Endothelial cell of umbilical vein (primary cell): Measurements from ENCODE around the gene ENGASE.
"Not testable (repeated sequence)": the region's sequence is repeated elsewhere in the genome, so short reads cannot be mapped to it uniquely, and the experiment has no call there.

Source experiments
- EZH2 ChIP-seq: IDR thresholded peaks from 2 replicates; pipeline ENCODE4 v1.6.1; 2012; ENCODE audit warnings: borderline replicate concordance, low read depth, mild to moderate bottlenecking, moderate library complexity, low read length, inconsistent platforms; ENCODE audit not compliant: severe bottlenecking
- FOS ChIP-seq: IDR thresholded peaks from 2 replicates; pipeline ENCODE4 v1.6.1; 2011; ENCODE audit warnings: mild to moderate bottlenecking, low read length, moderate library complexity, borderline replicate concordance; ENCODE audit not compliant: insufficient read depth
- GATA2 ChIP-seq: IDR thresholded peaks from 2 replicates; pipeline ENCODE4 v1.7.0; 2011; ENCODE audit warnings: low read depth, mild to moderate bottlenecking, moderate library complexity, mixed read lengths, low read length; ENCODE audit not compliant: insufficient read length, insufficient read depth
- JUN ChIP-seq: IDR thresholded peaks from 2 replicates; pipeline ENCODE4 v1.6.1; 2011; ENCODE audit warnings: borderline replicate concordance, low read depth; ENCODE audit not compliant: insufficient read length, insufficient read depth
- MYC ChIP-seq: IDR thresholded peaks from one replicate; pipeline ENCODE4 v1.6.1; 2011; ENCODE audit warnings: mild to moderate bottlenecking, low read depth, low read length
- POLR2A ChIP-seq: IDR thresholded peaks from 2 replicates; pipeline ENCODE4 v1.6.1; 2012; ENCODE audit warnings: low read depth, mild to moderate bottlenecking, control low read depth, low read length
- POLR2AphosphoS5 ChIP-seq: IDR thresholded peaks from 2 replicates; pipeline ENCODE4 v1.6.1; 2012; ENCODE audit warnings: low read depth, mild to moderate bottlenecking, control low read depth, low read length, moderate library complexity; ENCODE audit not compliant: insufficient read depth
- TF ChIP-seq, protein P1 (sequence below), 2 donors: IDR thresholded peaks; 1 replicate in 1 of 2; 2 replicates in 1 of 2; pipeline ENCODE4 v1.5.1; 2011; ENCODE audit warnings: low read length in 2 of 2, mild to moderate bottlenecking in 2 of 2, moderate library complexity in 2 of 2, control low read depth in 1 of 2, inconsistent platforms in 1 of 2, low read depth in 1 of 2; ENCODE audit not compliant: insufficient read depth in 1 of 2; ENCODE audit errors: extremely low read depth in 1 of 2
- TF ChIP-seq, protein P2 (sequence below): IDR thresholded peaks from 2 replicates; pipeline ENCODE4 v1.6.1; 2011; ENCODE audit not compliant: insufficient read depth, insufficient read length

DNA sequence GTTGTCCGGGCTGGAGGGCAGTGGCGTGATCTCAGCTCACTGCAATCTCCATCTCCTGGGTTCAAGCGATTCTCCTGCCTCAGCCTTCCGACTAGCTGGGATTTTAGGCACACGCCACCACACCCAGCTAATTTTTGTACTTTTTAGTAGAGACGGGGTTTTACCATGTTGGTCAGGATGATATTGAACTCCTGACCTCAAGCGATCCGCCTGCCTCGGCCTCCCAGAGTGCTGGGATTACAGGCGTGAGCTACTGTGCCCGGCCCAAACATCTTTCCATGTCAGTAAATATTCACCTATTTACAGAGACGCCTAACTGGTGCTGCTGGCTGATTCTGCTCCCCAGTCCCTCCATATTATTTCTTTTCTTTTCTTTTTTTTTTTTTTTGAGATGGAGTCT lies 44.0 kb upstream of the ENGASE start:
- TF ChIP-seq, protein P1, sequence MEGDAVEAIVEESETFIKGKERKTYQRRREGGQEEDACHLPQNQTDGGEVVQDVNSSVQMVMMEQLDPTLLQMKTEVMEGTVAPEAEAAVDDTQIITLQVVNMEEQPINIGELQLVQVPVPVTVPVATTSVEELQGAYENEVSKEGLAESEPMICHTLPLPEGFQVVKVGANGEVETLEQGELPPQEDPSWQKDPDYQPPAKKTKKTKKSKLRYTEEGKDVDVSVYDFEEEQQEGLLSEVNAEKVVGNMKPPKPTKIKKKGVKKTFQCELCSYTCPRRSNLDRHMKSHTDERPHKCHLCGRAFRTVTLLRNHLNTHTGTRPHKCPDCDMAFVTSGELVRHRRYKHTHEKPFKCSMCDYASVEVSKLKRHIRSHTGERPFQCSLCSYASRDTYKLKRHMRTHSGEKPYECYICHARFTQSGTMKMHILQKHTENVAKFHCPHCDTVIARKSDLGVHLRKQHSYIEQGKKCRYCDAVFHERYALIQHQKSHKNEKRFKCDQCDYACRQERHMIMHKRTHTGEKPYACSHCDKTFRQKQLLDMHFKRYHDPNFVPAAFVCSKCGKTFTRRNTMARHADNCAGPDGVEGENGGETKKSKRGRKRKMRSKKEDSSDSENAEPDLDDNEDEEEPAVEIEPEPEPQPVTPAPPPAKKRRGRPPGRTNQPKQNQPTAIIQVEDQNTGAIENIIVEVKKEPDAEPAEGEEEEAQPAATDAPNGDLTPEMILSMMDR (IDR thresholded peaks at IDR 0.05; ENCODE audit: extremely low read depth in 1 of 2, insufficient read depth in 1 of 2, low read depth in 1 of 2, low read length in 2 of 2): not testable (repeated sequence)
- TF ChIP-seq POLR2AphosphoS5, JUN, POLR2A, EZH2, GATA2, MYC, FOS: not testable (repeated sequence)
- TF ChIP-seq, protein P2, sequence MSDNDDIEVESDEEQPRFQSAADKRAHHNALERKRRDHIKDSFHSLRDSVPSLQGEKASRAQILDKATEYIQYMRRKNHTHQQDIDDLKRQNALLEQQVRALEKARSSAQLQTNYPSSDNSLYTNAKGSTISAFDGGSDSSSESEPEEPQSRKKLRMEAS: not testable (repeated sequence)
